Putamen (tissue), 1 donor: ENCODE data around the gene PRKACA.
A peak's percentile ranks its signal among the peaks of the same experiment; 100 is the strongest.
"Not testable (repeated sequence)": the region's sequence is repeated elsewhere in the genome, so short reads cannot be mapped to it uniquely, and the experiment has no call there.

ENCODE experiments used
- DNase-seq: peaks from one replicate; pipeline ENCODE4 v3.0.0-alpha.2; 2016; ENCODE audit warnings: low spot score

The PRKACA gene

GRCh38 chr19:14048443-14049153, 69.0 kb downstream of the PRKACA start:
- no peak for DNase-seq

GRCh38 chr19:14047866-14048265, 69.7 kb downstream of the PRKACA start:
- DNase-seq = not testable (repeated sequence)

- DNase-seq = peak; percentile 20
Measured at GRCh38 chr19:14042659-14043608, 74.6 kb downstream of the PRKACA start.
